Kasumi-1 (cell line): ENCODE measurements around the gene BTF3L4.

Experiments
- DNase-seq, 2 experiments: peaks; one replicate each; lab custom pipeline; 2025; lab: John Stamatoyannopoulos, UW

Gene BTF3L4

DNA sequence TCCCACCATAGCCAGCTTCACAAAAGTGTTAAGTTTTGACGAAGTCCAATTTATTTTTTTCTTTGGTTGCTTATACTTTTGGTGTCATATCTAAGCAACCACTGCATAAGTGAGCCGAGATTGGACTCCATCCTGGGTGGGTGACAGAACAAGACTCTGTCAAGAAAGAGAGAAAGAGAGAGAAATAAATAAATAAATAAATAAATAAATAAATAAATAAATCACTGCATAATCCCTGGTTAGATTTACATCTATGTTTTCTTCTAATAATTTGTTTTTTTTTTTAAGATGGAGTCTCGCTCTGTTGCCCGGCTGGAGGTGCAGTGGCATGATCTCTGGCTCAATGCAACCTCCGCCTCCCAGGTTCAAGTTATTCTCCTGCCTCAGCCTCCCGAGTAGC, 67.5 kb downstream of the BTF3L4 start:
- no peak for DNase-seq

DNA sequence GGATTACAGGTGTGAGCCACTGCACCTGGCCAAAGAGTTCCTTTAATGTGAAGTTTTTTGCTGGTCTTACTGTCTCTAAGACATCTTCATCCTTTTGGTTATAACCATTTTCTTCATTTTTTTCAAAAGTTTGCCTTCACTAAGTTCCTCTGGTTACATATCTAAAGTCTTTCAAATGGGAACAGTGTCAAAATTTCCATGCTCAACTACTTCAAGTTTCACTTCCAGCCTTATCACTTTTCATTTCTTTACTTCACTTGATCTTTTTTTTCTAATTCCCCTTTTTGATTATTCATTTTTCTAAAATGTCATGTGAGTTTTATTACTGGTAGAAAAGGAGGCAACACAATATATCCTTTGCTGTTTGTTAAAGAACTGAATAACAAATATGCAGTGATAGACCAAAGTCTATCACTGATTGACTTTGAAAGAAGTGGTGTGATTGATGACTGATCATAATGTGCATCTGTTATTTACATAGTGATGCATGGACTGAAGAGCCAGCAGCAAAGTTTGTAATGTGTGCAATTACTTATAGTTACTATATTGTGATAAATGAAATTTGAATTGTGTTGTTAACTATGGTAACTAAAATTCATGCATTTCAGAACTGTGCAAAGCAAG, 69.8 kb downstream of the BTF3L4 start:
- no peak for DNase-seq

DNA sequence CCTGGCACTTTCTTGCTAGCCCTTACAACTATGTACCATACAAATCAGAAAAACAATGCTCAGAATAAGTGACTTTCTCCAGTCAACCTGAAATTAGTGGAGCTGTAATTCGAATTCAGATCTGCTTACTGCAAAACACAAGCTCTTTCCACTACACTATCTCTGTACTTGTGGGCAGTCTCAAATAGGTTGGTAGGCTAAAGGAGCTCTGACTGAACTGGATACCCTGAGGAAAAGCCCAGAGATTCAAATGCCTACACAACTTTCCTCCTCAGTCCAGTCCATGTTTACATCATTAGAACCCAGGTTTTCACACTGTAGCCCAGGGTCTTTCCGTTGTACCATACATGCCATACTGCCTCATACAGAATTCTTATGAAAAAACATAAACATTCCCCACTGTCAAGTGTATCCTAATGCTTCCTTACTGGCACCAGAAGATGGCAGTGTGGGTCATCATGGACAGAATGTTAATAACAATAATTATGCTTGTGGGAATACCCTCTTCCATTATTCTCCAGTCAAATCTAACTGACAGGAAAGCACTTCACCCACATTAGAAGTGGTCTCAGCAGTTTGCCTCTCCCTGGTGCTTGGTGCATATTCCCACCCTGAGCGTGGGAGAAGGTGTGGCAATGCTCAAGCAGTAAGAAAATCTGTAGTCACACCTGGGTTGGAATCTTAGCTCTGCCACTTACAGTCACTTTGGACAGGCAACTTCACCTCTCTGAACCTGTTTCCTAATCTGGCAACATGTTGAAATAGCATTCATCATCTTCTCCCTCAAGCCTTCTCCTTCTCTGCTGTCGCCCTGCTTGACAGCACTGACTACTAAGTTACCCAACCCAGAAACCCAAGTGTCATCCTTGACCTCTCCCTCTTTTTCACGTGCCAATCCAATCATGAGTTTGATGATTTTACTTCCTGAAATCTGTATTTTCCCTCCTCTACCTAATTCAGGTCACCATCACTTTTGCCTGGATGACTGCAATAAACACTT, 71.4 kb downstream of the BTF3L4 start:
- peak; percentile 70 to 74 for DNase-seq

DNA sequence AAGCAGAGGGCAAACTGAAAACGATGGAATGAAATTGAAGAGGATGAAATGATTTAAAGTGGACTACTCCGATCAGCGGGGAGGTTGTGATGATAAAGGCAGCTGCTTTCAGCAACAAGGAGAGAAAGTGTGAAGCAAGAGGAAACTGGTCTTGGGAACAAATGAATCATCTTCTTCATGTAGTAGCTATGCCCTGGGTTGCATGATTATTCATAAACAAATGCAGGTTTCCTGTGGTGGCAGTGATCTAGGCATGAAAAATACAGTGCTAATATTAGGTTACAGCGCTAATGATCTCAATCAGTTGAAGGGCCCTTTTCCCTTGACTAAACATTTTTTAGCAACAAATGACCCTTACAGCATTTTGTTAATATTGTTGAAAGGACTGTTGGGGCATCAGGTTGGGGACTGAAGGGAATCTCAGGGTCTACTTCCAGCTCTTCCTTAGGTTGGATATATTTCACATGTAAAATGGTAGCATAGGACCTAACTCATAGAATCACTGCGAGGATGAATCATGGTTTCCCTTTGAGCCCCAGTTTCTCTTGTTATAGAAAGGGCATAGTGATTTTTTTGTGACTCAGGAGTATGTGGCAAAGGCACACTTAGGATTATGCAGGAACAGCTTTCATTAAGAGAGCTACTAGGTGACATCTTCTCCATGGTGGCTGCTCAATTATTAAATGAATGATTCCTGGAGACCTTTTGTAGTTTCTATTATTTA, 83.9 kb downstream of the BTF3L4 start:
- DNase-seq, result peak; percentile 61 to 64
